ENCODE measurements around the gene IP6K2. TPM values are rescaled to one million over a fixed set of nuclear protein-coding genes. Genes with fewer than 3 reads are reported as not detected.

IP6K2 gene
- total RNA-seq, 2 experiments from 2014 or later: 56.6 to 61.2 TPM

GRCh38 chr3:48685293-48685602, 31.8 kb downstream of the IP6K2 start:
- ChIA-PET POLR2A (no interaction called here), CTCF (interaction anchor here (0.7 to 1.7 kb wide), 11 partner anchors 10 to 491 kb away, joined by 3 to 7 read pairs (median 4); partner anchors contain the start of genes CELSR3, IP6K2 and SLC26A6)
- H3K4me1 Mint-ChIP-seq: peaks cover 31% of the 10 kb centered on the region
- no peak for DNase-seq
- H3K36me3 Mint-ChIP-seq (ENCODE audit: low read depth): peaks cover 44% of the 10 kb centered on the region
- peak overlapping the region; percentile 89 for H3K4me3 Mint-ChIP-seq
- H3K27ac Mint-ChIP-seq: peak overlapping the region; percentile 89
- H3K9me3 Mint-ChIP-seq: no peaks in the 10 kb centered on the region
- H3K27me3 Mint-ChIP-seq: no peaks in the 10 kb centered on the region

- H3K4me1 Mint-ChIP-seq: peaks cover 35% of the 10 kb centered on the region
- peaks cover 41% of the 10 kb centered on the region for H3K36me3 Mint-ChIP-seq (ENCODE audit: low read depth)
- POLR2A ChIA-PET: no interaction called here
Observed at GRCh38 chr3:48684480-48685143, 32.4 kb downstream of the IP6K2 start.

GRCh38 chr3:48684054-48684349, 33.0 kb downstream of the IP6K2 start:
- peaks cover 44% of the 10 kb centered on the region for H3K36me3 Mint-ChIP-seq (ENCODE audit: low read depth)
- POLR2A ChIA-PET: no interaction called here

More at GRCh38 chr3:48684480-48685143, 32.4 kb downstream of the IP6K2 start:
- CTCF ChIA-PET: interaction anchor here (0.6 to 1.4 kb wide), 6 partner anchors 11 to 284 kb away, joined by 3 to 4 read pairs (median 4); partner anchors contain the start of gene CELSR3
- DNase-seq: no peak
- peak overlapping the region; percentile 89 for H3K27ac Mint-ChIP-seq
- no peaks in the 10 kb centered on the region for H3K27me3 Mint-ChIP-seq
- H3K4me3 Mint-ChIP-seq: peak overlapping the region; percentile 89
- no peaks in the 10 kb centered on the region for H3K9me3 Mint-ChIP-seq

GRCh38 chr3:48682786-48683185, 34.2 kb downstream of the IP6K2 start:
- H3K36me3 Mint-ChIP-seq (ENCODE audit: low read depth): peaks cover 44% of the 10 kb centered on the region
- H3K9me3 Mint-ChIP-seq: no peaks in the 10 kb centered on the region
- no peak overlapping the region for H3K4me3 Mint-ChIP-seq
- CTCF ChIA-PET: interaction anchor here (0.5 to 1.6 kb wide), 2 partner anchors 19 to 206 kb away, joined by 3 to 4 read pairs; no protein-coding TSS in a partner anchor
- H3K27me3 Mint-ChIP-seq: no peaks in the 10 kb centered on the region
- H3K4me1 Mint-ChIP-seq: peaks cover 46% of the 10 kb centered on the region
- no peak for DNase-seq
- peak overlapping the region; percentile 27 for H3K27ac Mint-ChIP-seq
- POLR2A ChIA-PET: no interaction called here

More at GRCh38 chr3:48684054-48684349, 33.0 kb downstream of the IP6K2 start:
- CTCF ChIA-PET: interaction anchor here (0.6 to 1.4 kb wide), 4 partner anchors 10 to 283 kb away, joined by 3 to 4 read pairs (median 4); no protein-coding TSS in a partner anchor
- peaks cover 41% of the 10 kb centered on the region for H3K4me1 Mint-ChIP-seq
- H3K9me3 Mint-ChIP-seq: no peaks in the 10 kb centered on the region
- peak overlapping the region; percentile 89 for H3K4me3 Mint-ChIP-seq
- H3K27ac Mint-ChIP-seq: peak overlapping the region; percentile 81
- no peak for DNase-seq
- no peaks in the 10 kb centered on the region for H3K27me3 Mint-ChIP-seq

- Mint-ChIP-seq H3K4me3 (no peak overlapping the region), H3K27me3 (no peaks in the 10 kb centered on the region), H3K9me3 (no peaks in the 10 kb centered on the region), H3K36me3 (ENCODE audit: low read depth) (peaks cover 44% of the 10 kb centered on the region), H3K27ac (no peak overlapping the region), H3K4me1 (peaks cover 48% of the 10 kb centered on the region)
- POLR2A ChIA-PET: no interaction called here
- CTCF ChIA-PET: interaction anchor here (1.0 to 1.6 kb wide), 2 partner anchors 18 to 21 kb away, joined by 3 to 4 read pairs; no protein-coding TSS in a partner anchor
- DNase-seq: no peak
Observed at GRCh38 chr3:48681974-48682610, 34.9 kb downstream of the IP6K2 start.

GRCh38 chr3:48681541-48681880, 35.5 kb downstream of the IP6K2 start:
- peaks cover 42% of the 10 kb centered on the region for H3K36me3 Mint-ChIP-seq (ENCODE audit: low read depth)
- POLR2A ChIA-PET: no interaction called here
- no peaks in the 10 kb centered on the region for H3K9me3 Mint-ChIP-seq
- H3K4me1 Mint-ChIP-seq: peaks cover 46% of the 10 kb centered on the region
- H3K27me3 Mint-ChIP-seq: no peaks in the 10 kb centered on the region
- CTCF ChIA-PET: interaction anchor here (0.8 to 1.6 kb wide), 3 partner anchors 11 to 20 kb away, joined by 3 to 4 read pairs (median 3); no protein-coding TSS in a partner anchor
- H3K4me3 Mint-ChIP-seq: no peak overlapping the region
- no peak overlapping the region for H3K27ac Mint-ChIP-seq
- no peak for DNase-seq

GRCh38 chr3:48680811-48681540, 36.0 kb downstream of the IP6K2 start:
- H3K9me3 Mint-ChIP-seq: no peaks in the 10 kb centered on the region
- H3K36me3 Mint-ChIP-seq (ENCODE audit: low read depth): peaks cover 44% of the 10 kb centered on the region
- peaks cover 43% of the 10 kb centered on the region for H3K4me1 Mint-ChIP-seq
- POLR2A ChIA-PET: no interaction called here
- H3K4me3 Mint-ChIP-seq: no peak overlapping the region
- DNase-seq: no peak
- H3K27ac Mint-ChIP-seq: no peak overlapping the region
- H3K27me3 Mint-ChIP-seq: no peaks in the 10 kb centered on the region
- CTCF ChIA-PET: interaction anchor here (0.5 to 1.0 kb wide), 3 partner anchors 11 to 139 kb away, joined by 3 read pairs; no protein-coding TSS in a partner anchor

GRCh38 chr3:48679411-48680391, 37.3 kb downstream of the IP6K2 start:
- Mint-ChIP-seq H3K4me3 (no peak overlapping the region), H3K36me3 (ENCODE audit: low read depth) (peaks cover 47% of the 10 kb centered on the region), H3K27me3 (no peaks in the 10 kb centered on the region), H3K4me1 (peaks cover 38% of the 10 kb centered on the region), H3K9me3 (no peaks in the 10 kb centered on the region), H3K27ac (no peak overlapping the region)
- ChIA-PET CTCF (no interaction called here), POLR2A (no interaction called here)
- no peak for DNase-seq

- ChIA-PET CTCF (no interaction called here), POLR2A (no interaction called here)
- peaks cover 30% of the 10 kb centered on the region for H3K4me1 Mint-ChIP-seq
- H3K27ac Mint-ChIP-seq: no peak overlapping the region
- no peak for DNase-seq
- no peaks in the 10 kb centered on the region for H3K9me3 Mint-ChIP-seq
- H3K4me3 Mint-ChIP-seq: no peak overlapping the region
- H3K36me3 Mint-ChIP-seq (ENCODE audit: low read depth): peaks cover 44% of the 10 kb centered on the region
- H3K27me3 Mint-ChIP-seq: no peaks in the 10 kb centered on the region
Observed at GRCh38 chr3:48678566-48679380, 38.2 kb downstream of the IP6K2 start.

GRCh38 chr3:48678056-48678455, 39.0 kb downstream of the IP6K2 start:
- H3K27ac Mint-ChIP-seq: no peak overlapping the region
- CTCF ChIA-PET: no interaction called here
- H3K9me3 Mint-ChIP-seq: no peaks in the 10 kb centered on the region
- DNase-seq: no peak
- H3K36me3 Mint-ChIP-seq (ENCODE audit: low read depth): peaks cover 44% of the 10 kb centered on the region
- H3K4me3 Mint-ChIP-seq: no peak overlapping the region
- H3K27me3 Mint-ChIP-seq: no peaks in the 10 kb centered on the region
- H3K4me1 Mint-ChIP-seq: peaks cover 27% of the 10 kb centered on the region
- POLR2A ChIA-PET: no interaction called here

- no peak overlapping the region for H3K4me3 Mint-ChIP-seq
- H3K36me3 Mint-ChIP-seq (ENCODE audit: low read depth): peaks cover 32% of the 10 kb centered on the region
- no peak for DNase-seq
- no peak overlapping the region for H3K27ac Mint-ChIP-seq
- H3K27me3 Mint-ChIP-seq: no peaks in the 10 kb centered on the region
- ChIA-PET POLR2A (no interaction called here), CTCF (interaction anchor here (1.3 to 2.4 kb wide), 2 partner anchors 10 kb away, joined by 4 to 17 read pairs; no protein-coding TSS in a partner anchor)
- H3K4me1 Mint-ChIP-seq: peaks cover 12% of the 10 kb centered on the region
- no peaks in the 10 kb centered on the region for H3K9me3 Mint-ChIP-seq
Observed at GRCh38 chr3:48674505-48674904, 42.5 kb downstream of the IP6K2 start.

- Mint-ChIP-seq H3K4me3 (no peak overlapping the region), H3K27me3 (no peaks in the 10 kb centered on the region), H3K36me3 (ENCODE audit: low read depth) (peaks cover 19% of the 10 kb centered on the region), H3K9me3 (no peaks in the 10 kb centered on the region), H3K27ac (no peak overlapping the region), H3K4me1 (no peaks in the 10 kb centered on the region)
- DNase-seq: no peak
- ChIA-PET CTCF (interaction anchor here (1.0 to 1.9 kb wide), 2 partner anchors 12 to 13 kb away, joined by 4 read pairs; no protein-coding TSS in a partner anchor), POLR2A (no interaction called here)
Observed at GRCh38 chr3:48672522-48672921, 44.5 kb downstream of the IP6K2 start.

Data from activated CD4-positive, alpha-beta T cell treated with anti-CD3 and anti-CD28 coated beads, Interleukin-2, amount 10 ng/mL, durations not matched to agents 7 days and 5 days (primary cell).